HTR-8/SVneo (cell line): ENCODE data around the gene BRSK2.
"Not testable (repeated sequence)": the region's sequence is repeated elsewhere in the genome, so short reads cannot be mapped to it uniquely, and the experiment has no call there.

Experiments
- DNase-seq: peaks from one replicate; pipeline ENCODE4 v3.0.0; 2011; ENCODE audit warnings: low spot score, mixed read lengths; ENCODE audit not compliant: insufficient read length
- FAIRE-seq: peaks from 2 replicates; lab custom pipeline; 2011; peaks lifted over from hg19 to GRCh38; lab: Jason Lieb, UNC

Gene BRSK2

GRCh38 chr11:1353383-1354124 is 36.2 kb upstream of the BRSK2 start:
- no peak for DNase-seq
- no peak for FAIRE-seq

GRCh38 chr11:1354125-1354938 is 35.4 kb upstream of the BRSK2 start:
- FAIRE-seq (no peak), DNase-seq (no peak)

GRCh38 chr11:1356007-1356435 is 33.7 kb upstream of the BRSK2 start:
- DNase-seq (no peak), FAIRE-seq (no peak)

- no peak for FAIRE-seq
- no peak for DNase-seq
Observed at GRCh38 chr11:1356478-1356960, 33.2 kb upstream of the BRSK2 start.

DNA sequence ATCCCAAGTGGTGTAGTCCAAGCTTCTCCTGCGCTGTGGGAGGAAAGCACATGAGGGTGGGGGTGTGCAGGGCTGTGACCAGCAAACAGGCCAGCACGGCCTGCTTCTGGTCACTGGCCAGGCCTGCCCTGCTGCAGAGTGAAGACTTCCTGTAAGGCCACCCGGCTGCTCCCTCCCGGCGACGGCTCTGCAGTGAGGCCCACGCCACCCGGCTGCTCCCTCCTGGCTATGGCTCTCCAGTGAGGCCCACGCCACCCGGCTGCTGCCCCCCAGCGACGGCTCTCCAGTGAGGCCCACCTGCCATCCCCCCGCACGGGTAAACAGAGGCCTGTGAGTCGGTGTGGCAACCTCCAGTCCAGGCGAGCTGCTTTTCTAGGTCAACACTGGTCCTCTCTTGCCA is 31.4 kb upstream of the BRSK2 start:
- no peak for DNase-seq
- FAIRE-seq: no peak

DNA sequence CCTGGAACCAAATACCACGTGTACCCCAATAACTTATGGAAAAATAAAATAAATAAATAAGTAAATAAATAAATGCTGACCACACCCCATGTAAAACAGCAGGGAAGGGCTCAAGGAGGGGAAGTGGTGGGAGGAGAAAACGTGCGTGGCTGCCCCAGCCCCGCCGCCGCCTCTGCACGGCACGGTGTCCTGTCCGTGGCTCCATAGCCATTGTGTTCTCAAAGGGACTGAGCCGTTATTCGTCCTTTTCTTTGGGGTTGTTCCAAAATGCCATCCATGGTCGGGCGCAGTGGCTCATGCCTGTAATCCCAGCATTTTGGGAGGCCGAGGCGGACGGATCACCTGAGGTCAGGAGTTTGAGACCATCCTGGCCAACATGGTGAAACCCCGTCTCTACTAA is 30.8 kb upstream of the BRSK2 start:
- not testable (repeated sequence) for FAIRE-seq, DNase-seq

DNA sequence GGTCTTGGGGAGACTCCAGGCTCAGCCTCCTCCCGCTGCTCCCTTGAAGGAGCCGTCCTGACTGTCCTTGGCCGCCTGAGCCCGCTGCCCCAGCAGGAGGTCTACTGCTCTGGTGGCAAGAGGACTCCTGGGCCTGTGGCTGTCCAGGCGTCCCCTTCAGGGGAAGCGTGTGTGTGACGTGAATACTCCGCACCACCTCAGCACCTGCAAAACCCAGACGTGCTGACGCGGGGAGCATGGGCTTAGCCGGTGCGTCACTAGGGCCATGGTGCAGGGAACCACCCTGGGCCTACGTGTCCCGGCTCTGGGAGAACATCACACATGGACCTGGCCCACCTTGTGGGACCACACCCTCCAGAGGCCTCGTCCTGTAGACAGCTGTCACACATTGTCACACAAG is 30.2 kb upstream of the BRSK2 start:
- DNase-seq (no peak), FAIRE-seq (no peak)

DNA sequence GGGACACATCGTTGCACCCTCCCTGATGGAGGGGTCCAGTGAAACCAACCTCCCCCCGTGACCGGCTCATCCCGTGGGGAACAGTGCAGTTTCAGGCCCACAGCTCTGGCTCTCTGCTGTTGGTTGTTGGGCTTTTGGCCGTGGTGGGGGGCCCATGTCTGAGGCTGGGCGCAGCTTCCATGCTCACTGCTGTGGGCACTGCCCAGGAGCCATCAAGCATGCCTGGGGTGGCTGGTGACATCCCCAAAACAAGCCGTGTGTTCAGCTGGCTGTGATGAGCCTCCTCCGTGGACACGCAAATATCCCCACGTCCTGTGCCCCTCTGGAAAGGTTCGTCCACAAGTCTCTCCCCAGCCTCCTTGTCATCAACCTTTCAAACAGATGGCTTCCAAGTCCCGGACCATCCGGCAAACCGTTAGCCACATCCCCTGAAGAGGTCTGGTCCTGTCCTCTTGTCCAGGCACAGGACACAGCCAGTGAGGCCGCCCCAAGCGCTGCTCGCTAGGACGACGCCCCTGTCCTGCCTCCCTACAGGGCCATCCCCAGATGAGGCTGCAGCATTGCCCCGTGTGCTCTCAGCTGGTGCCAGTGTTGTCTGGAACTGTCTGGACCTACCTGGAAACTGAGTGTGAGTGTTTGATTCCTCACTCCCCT is 29.4 kb upstream of the BRSK2 start:
- no peak for DNase-seq

GRCh38 chr11:1360835-1361357 is 28.8 kb upstream of the BRSK2 start:
- no peak for DNase-seq
- no peak for FAIRE-seq

More for the DNA sequence above, 29.4 kb upstream of the BRSK2 start:
- no peak for FAIRE-seq

DNA sequence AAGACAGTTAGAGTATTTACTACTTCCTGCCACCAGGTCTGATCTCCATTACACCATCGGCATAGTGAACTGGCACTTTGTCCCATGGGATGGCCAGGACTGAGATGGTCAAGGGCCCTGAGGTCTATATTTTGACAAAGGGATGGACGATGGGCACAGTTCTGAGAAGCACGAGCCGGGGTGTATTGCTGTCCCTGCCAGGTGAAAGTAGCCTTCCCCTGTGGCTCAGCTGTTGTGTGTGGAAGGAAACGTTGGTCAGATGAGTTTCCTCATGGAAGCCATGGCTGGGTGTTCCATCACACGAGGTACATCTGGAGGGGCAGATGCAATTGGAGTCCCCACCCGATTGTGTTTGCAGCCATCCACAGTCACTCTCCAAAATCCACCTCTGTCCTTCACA is 27.9 kb upstream of the BRSK2 start:
- DNase-seq (no peak), FAIRE-seq (peak; percentile 42)

- DNase-seq (no peak), FAIRE-seq (no peak)
Observed at GRCh38 chr11:1367721-1368120, 22.0 kb upstream of the BRSK2 start.

DNA sequence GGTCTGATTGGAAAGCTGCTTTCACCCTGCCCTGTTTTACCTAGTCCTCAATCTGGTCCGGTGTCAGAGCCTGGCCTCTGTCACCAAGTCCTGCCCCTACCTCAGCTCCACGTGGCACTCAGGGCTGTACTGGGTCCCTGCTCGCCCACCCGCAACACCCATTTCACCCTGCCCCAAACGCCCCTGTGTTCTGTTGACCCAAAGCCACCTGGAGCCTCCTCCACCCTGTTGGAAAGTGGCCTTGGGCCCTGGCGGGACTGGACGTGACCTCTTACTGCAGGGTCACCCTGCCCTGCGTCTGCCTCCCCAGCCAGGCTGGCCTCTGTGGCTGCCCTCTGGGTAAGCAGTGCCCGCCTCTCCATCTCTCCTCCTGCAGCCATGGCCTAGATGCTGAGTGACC is 21.5 kb upstream of the BRSK2 start:
- FAIRE-seq: no peak
- no peak for DNase-seq

DNA sequence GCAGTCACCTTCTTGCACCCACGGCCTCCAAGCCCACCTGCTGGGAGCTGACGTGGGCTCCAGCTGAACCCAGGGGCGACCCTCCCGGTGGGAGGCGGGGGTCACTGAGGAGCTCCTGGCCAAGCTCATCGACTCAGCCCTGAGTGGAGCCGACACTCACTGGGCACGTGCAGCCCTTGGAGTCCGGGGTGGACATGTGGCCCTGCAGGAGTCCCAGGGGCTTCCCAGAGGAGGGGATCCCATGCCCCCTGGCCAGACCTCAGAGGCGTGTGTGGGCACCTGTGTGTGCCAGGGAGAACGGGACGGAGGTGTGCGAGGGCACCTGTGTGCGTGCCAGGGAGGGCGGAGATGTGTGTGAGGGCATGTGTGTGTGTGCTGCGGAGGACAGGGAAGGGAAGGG is 20.8 kb upstream of the BRSK2 start:
- no peak for FAIRE-seq
- DNase-seq: no peak

GRCh38 chr11:1369371-1370005 is 20.2 kb upstream of the BRSK2 start:
- DNase-seq: no peak
- no peak for FAIRE-seq

GRCh38 chr11:1370186-1371025 is 19.3 kb upstream of the BRSK2 start:
- FAIRE-seq (no peak), DNase-seq (no peak)

GRCh38 chr11:1371026-1371325 is 18.8 kb upstream of the BRSK2 start:
- FAIRE-seq: no peak

DNA sequence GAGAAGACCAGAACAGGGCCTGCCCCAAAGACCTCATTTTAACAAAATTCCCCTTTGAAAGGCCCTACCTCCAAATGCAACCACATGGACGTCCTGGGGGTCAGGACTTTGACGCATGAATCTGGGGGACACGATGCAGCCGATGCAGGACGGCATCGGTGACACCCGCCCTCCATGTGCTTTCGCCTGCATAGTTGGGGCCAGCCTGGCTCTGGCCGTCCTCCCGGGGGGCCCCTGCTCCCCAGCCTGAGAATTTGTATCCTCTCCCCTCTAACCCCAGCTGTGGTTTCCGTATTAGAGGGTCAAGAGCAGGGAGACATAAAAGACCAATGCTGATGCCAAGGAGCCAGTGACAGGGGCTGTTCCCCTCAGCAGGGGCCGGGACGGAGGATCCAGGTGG is 18.4 kb upstream of the BRSK2 start:
- DNase-seq (no peak), FAIRE-seq (no peak)

More at GRCh38 chr11:1371026-1371325, 18.8 kb upstream of the BRSK2 start:
- no peak for DNase-seq

- FAIRE-seq (no peak), DNase-seq (no peak)
Observed at GRCh38 chr11:1371836-1372465, 17.8 kb upstream of the BRSK2 start.

GRCh38 chr11:1372660-1373059 is 17.1 kb upstream of the BRSK2 start:
- no peak for DNase-seq
- FAIRE-seq: no peak
